Measurements from ENCODE around the gene KCTD16.

KCTD16 gene

DNA sequence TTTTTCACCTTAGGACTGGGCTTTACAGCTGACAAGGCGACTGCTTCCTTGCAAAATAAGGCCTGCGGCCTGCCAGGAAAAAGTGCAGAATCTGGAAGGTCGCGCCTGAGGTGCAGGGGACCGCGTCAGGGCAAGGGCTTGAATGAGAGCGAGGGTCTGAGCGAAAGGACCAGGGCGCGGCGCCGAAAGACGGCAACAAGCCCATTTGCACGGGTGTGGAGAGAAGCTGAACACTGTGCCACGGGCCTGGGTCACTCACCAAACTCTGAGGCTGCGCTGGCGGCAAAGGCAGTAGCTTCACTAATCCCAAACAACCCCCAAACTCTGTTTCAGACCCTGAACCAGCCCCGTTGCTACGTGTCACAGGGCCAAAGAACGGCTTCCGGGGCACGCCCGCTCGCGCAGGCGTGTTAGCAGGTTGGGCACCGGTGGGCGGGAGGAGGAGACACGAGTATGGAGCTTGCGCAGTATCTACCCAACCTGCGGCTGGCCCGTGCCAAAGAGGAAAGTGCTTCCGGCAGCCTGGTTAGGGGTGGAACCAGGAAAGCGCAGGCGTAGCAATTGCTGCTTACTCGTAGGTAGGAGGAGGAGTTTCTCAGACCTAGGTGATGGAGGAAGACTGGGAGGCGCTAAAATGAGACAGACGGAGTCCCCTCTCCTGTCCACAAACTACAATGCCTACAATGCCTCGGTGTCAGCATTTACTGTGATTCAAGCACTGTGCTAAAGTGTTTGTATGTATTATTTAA is at the start of gene KCTD16, which contains the start of gene YIPF5:
KCTD16 (plus strand) TSS at position 598 of the 749 bp plus-strand sequence.
YIPF5 (minus strand) TSS at position 384 of the 749 bp plus-strand sequence. CDS start 704 bp downstream, outside the sequence.
- DNase-seq (ENCODE audit: low read depth): peak; percentile 94

DNA sequence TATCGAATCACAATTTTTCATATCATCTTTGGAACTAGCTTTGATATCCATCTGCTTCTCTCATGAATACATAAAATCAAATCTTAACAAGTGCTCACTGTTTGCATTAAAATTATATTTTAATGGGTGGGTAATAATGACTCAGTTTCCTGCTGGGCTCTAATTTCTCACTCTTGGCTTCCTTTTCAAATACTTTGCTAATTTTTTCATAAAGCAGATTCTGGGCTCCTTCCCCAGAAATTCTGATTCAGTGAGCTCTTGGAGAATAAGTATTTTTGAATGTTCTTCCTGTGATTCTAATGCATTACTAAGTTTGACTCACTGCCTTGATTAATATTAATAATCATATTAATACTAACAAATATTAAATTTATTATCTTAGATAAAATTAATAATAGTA is 49.1 kb upstream of the KCTD16 start:
- no peak for DNase-seq (ENCODE audit: low read depth)

DNA sequence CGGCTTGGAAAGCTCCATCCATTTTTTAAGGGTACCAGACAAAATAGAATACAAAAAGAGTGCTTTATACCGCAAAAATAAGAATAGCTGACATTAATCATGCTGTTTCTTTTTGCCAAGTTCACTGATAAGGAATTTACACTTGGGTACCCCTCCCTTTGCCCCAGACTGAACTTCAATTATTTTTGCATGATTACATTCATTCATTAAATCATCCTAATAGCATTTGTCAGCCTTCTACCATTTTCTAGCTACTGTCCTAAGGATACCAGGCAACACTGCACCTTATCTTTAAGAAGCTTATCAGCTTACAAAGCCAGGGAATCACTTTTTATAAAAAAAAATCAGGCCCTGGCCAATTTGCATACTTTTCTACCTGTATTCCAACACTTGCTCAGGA is 48.6 kb upstream of the KCTD16 start:
- DNase-seq (ENCODE audit: low read depth): no peak

DNA sequence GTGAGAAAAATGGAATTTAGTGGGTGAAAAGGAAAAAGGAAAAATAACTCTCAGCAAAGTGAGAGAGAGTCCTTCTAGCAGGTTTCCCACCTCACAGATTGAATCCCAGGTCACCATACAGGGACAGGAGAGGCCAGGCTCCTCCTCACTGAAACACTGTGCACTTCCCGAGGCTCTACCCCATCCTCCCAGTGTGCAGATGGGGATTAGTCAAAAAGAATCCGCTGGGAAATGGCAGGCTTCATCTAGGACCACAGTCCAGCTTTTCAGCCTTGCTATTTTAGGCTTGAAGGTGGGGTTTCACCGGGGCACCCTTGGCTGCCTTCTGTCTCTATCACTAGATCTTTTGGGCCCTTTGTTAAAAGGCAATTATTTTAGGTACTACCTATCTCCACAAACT is 48.0 kb upstream of the KCTD16 start:
- DNase-seq (ENCODE audit: low read depth): no peak

DNA sequence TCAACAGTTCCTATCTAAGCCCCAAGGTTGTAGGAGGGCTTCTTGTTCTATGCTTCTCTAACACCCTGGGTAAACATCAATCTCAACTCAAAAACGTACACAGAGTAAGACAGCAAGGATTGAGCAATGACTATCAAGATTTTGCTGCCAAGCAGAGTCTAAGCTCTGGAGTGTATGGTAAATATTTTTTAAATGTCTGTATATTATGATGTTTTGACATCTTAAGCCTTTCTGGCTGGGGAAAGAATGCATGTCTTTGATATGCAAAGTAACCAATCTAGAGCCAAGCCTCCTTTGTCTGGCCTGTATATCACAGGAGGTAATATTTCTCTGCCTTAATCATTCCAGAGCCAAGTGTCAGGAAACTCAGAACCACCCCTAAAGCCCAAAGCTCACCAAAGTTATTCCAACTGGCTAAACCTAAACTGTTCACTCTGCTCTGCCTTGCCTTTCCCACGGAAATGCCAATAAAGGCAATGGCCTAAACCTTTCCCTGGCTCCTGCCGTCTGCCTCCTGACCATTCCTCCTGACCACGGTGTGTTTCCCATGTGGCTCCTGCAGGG is 45.4 kb upstream of the KCTD16 start:
- DNase-seq (ENCODE audit: low read depth): no peak

DNA sequence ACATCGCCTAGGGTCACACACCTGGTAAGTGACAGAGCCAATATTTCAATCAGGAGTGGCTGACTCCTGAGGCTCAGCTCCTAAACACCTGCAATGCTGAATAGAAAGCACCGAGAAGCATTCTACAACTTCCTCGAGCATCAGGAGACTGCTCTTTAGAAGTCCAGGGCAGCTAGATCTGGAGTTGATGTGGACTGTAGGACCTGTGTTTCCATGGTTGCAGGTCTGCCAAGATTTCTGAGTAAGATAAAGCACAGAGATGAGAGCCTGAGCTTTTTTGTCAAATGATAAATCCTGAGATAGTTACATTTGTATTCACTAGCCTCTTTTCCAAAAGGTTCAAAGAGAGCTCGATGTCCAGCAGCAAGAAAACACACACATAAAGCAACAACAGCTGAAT is 44.0 kb upstream of the KCTD16 start:
- DNase-seq (ENCODE audit: low read depth): no peak

DNA sequence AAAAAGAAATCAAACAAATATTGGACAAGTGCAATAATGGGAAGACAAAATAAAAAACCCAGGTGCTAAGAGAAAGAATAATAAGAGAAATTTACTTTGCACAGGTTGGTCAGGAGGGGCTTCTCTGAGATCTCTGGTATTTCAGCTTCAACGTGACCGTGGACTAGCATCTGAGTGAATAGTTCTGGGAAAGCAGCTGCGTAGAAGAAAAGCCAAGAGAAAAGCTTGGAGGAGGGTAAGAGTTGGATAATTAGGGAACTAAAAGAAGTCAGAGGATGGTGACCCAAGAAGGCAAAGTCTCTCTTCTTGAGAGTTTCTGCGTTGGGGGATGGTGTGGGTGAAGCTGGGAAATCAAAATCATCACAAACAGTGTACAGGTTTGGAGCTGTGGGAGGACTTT is 41.8 kb upstream of the KCTD16 start:
- no peak for DNase-seq (ENCODE audit: low read depth)

DNA sequence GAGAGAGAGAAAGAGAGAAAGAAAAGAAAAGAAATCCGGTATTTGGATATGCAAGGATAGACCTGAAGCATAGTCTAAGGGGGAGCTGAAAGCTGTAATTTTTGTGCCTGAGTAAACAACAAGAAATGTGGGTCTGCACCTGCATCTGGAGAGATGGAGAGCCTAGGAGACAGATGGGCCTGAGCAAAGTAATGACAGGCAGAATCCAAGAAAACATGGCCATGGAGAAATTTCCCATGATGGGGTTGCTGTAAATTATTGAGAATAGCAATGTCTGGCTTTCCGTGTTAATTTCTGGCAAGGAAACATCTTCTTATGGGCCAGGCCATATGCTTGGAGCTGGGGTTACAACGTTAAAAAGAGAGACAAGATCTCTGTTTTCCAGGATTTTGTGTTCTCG is 40.4 kb upstream of the KCTD16 start:
- DNase-seq (ENCODE audit: low read depth): no peak

DNA sequence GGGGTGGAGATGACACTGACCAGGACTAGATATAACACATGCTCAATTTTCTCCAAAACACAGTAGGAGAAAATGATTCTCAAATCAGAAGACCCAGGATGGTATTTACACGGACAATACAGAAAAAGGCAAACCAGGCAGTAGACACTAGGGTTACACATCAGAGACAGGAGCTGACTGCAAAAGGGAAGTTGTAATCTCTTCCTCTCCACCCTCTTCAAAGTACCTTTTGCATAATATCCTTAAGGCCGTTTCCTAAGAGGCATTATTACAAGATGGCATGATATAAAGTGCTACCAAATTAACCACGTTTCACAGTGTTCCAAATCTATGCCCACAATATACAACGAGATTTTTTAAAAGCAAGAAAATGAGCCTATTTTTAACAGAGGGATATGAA is 39.4 kb upstream of the KCTD16 start:
- no peak for DNase-seq (ENCODE audit: low read depth)

DNA sequence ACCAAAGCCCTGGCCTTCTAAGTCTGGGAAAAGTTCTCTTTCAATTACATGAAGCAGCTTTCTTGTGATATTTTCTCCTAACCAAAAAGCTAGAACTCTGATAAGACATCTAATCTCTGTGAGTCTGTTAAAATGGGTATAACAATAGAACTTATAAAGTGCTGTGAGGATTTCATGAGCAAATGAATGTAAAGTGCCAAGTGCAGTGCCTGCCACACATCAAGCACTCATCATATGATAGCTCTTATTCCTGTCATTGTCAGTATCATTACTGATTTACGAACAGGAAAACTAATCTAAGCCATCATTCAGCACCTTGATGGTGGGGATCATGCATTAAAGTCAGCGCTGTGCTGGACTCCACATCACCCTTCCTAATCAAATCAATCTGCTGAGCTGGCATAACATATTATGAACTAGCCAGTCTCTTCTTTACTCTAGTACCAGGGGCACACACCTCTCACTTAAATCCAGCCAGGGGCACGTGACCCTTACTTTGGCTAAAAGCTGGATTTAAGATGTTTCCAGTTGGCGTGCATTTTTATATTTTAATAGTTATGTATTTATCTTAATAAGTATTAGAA is 37.5 kb upstream of the KCTD16 start:
- no peak for DNase-seq (ENCODE audit: low read depth)

DNA sequence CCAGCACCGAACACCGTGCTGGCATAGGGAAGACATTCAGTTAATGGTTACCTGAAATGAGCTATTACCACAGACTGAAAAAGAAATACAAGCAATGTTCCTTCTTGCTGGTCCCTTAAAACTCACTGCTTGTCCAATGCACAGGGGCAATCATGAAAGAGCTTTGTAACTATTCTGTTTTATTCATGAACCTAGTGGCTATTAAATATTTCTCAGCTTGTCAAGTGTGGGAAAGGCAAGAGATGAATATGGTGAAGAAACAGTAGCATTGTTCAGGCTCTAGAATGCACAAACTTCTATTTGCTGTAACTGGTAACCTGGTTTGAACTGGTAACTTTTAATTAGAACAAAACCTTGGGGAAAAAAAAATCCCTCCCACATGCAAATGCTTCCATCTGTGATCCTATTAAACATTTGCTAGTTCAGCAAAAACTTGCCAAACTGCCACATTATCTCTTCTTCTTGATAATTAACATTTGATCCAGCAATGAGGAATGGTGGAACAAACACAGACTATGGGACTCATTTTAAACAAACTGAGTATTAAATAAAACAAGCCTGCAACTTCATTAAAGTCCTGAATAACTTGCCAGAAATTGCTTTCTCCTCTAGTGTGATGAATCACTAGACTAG is 36.4 kb upstream of the KCTD16 start:
- no peak for DNase-seq (ENCODE audit: low read depth)

DNA sequence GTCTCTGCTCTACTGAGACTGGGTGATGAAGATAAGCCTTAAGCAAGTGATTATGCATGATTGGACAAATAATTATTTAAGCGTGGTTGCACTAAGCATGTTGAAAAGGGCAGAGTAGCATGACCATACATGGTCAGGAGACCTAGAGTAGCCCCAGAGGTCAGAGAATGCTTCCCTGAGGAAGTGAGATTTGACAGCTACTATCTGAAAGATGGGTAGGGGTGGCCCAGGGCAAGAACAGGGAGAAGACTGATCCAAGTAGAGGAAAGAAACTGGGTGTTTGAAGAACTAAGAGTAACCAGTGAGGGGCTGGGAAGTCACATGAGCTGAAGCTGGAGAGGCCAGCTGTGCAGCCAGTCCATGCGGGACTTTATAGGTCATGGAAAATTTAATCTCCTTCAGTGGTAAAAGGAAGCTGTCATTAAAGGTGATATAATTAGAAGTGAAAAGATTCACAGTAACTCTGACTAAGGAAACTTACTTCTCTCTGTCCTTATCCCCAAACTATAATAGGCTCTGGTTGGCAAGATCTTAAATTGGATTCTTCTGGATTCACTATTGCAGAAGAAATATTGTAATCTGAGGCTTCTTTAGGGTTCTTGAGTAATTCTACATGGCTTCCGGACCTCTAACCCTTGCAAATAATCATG is 35.4 kb upstream of the KCTD16 start:
- no peak for DNase-seq (ENCODE audit: low read depth)

DNA sequence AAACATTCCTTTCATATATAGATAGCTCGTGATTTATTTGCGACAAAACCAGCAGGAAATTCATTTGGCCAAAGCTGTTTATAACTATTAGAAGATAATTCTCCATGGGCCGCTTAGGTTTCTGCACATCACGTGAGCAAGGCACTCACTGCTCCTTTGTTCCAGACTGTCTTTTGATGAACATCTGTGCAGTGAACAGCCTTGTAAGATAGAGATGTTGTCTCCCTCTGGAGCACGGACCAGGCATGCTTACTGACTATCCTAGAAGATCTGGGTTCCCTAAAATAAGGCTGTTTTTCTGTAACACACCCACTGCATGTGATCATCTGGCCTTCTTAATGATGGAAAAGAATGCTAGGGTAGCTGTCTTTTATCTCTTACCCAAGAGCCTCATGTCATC is 31.1 kb upstream of the KCTD16 start:
- DNase-seq (ENCODE audit: low read depth): peak; percentile 5

DNA sequence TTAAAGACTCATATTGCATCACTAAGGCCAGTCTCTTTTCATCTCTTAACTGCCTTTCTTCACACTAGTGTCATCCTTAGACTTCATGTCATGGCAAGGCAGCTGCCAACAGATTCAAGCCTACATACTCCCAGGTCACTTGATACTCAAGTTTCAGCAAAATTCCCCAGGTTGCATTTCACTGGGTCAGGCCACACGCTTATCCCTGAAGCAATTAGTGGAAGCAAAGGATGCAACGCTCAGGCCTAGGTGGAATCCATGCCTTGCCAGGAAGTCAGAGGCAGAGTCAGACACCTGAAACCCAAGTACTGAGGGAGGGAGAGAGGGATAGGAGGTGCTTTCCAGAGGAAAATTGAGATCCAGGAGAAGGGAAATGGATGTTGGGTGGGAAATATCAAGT is 29.1 kb upstream of the KCTD16 start:
- DNase-seq (ENCODE audit: low read depth): no peak

DNA sequence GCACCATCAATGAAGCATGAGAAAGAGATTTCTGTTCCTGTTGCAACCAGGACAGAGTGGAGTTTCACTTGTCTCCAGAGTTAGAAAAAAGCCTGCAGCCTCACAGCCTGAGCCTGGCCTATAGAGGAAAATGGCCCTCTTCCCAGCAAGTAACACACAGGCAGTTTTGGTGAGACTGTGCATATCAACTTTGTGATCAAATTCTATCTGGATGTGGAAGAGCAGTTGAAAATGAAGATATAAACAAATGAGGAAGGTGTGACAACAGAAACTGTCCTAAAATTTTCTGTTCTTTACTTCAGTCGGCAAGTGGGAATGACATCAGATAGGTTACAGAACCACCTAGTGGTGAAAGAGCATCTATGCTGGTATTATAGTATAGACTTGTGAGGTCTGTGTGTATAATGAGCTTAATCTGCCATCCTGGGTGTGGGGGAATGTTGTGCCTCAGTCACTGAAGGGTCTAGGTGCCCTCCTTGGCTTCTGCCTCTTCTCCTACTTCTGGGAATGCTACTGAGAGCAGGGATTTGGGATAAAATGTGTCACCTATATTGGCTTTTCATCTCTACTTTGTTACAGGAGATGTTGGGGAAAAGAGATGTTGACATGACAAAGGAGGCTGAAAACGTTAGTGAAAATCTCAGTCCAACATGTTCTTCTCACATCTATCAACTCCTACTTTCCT is 28.4 kb upstream of the KCTD16 start:
- peak; percentile 51 for DNase-seq (ENCODE audit: low read depth)

DNA sequence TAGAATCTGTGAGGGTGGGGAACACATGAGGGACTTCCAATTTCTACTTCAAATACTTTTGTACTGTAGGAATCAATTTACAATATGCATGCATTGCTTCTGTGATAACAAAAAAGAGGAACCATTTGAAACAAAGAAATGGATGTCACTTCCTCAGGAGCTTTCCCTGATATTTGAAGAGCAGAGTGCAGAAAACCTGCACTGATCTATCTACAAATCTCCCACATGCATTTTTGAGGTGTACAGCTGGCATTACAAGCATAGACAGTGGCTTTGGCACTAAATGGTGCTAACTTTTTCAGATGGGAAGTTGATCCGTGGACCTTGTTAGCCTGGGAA is 27.9 kb upstream of the KCTD16 start:
- DNase-seq (ENCODE audit: low read depth): no peak

DNA sequence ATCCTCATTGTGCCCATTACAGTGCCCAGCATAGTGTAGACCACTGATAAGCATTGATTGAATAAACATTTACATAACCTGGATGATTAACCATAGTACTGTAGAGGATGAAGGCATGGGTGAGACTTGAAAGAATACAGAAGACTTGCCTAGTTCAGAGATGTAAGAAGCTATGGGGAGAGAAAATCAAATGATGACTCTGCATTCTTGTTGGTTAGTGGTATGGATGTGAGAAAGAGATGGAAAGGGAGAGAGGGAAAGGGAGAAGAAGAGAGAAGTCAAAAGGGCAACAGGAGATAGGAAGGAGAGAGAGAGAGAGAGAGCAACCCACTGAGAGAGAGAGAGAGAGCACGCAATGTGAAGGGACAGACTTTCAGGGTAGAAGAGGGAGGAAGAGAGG is 27.0 kb upstream of the KCTD16 start:
- no peak for DNase-seq (ENCODE audit: low read depth)

DNA sequence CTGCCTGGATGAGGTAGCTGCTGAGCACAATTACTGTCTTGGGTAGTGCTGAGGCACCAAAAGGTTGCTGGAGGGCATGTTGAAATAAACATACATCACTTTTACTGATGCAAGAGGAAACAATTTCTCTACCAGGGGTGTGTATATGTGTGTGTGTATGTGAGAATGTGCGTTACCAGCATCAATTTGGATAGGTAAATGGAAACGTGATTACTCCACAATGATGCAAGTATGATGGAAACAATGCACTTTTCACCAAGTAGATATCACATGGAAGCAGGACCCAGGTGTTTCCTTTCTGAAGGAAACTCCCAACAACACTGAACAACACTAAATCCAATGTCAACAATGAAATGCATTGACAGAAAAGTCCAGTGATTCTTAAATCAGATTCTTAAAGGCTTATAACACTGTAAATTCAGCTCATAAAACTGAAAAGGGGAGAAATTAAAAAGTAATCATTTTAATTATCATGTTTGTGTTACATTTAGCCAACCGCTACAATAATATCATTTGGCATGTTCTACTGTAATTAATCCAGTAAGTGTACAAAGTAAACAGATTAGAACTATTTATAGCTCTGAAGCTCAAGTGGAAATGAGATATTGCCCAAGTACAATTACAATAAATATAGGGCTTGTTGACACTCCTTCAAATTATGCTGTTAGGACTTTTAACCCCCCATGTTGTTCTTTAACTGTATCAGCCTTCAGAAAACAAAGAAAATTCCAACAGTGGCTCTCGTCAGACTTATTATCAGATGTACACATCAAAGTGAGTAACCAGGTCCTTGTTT is 25.5 kb upstream of the KCTD16 start:
- DNase-seq (ENCODE audit: low read depth): peak; percentile 3

DNA sequence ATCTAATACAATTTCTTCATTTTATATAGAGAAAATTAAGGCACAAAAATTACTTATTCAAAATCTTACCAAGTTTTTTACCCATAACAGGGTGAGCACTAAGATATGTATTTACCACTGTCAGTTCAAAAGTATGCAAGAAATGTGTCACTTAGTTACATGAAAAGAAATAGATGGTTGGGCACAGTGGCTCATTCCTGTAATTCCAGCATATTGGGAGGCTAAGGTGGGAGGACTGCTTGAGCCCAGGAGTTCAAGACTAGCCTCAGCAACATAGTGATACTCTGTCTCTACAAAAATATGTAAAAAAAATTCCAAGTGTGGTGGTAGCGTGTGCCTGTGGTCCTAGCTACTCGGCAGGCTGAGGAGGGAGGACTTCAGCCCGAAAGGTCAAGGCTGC is 19.6 kb upstream of the KCTD16 start:
- DNase-seq (ENCODE audit: low read depth): no peak

DNA sequence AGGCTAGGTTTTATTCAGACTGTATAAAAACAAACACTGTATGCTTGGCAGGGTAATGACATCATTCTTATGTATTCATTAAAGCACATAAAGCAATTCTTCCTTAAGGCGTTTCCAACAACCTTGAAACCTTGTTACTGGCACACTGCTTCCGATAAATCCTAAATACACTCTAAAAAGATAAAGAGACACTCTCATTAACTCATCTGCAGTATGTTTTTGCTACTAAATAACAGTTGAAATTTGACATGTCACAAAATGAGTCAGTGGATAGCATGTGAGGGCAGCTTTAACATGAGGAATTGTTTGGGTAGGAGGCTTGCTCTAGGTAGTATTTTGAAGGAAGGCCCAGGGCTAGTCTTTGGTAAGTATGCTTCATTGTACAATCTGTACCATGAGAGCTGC is 13.9 kb upstream of the KCTD16 start:
- no peak for DNase-seq (ENCODE audit: low read depth)

DNA sequence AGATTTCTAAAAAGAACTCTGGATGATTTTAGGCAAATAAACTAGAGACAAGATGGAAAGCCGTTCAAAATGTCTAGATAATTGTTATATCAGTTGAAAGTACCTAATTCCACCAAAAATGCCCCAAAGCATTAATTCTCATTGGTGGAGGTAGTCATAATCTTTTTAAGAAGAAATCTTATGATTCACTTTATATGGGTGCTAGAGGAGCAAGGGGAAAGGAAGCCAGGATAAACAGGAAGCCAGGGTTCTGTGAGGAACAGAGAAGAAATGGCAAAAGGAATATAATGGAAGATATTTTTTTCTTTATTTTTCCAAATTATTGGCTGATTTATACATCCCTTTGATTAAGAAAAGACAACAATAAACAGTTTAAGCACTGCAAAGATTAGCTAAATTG is 8.0 kb upstream of the KCTD16 start:
- DNase-seq (ENCODE audit: low read depth): no peak

All from fibroblast of the conjunctiva (primary cell).